H1 (cell line): ENCODE measurements around the gene STX16. TPM values are rescaled to one million over a fixed set of nuclear protein-coding genes. Genes with fewer than 3 reads are reported as not detected.

Source experiments
- CTCF ChIA-PET: fragments of 300-600 bp; sonication (Branson Sonifier 250); formaldehyde crosslinking; loops from one replicate; lab custom pipeline; 2021; ENCODE audit not compliant: partially characterized antibody; lab: Charles Lee
- POLR2A ChIA-PET: fragments of 300-600 bp; sonication (Branson Sonifier 250); formaldehyde crosslinking; loops from one replicate; lab custom pipeline; 2021; ENCODE audit warnings: inconsistent platforms; ENCODE audit not compliant: partially characterized antibody; lab: Charles Lee
- DNase-seq, 2 experiments: peaks; one replicate each; pipeline versions ENCODE4 v3.0.0 to v3.0.0-alpha.2; 2010 to 2022; ENCODE audit warnings: low spot score in 2 of 2, low read depth in 1 of 2, mixed read lengths in 1 of 2
- FAIRE-seq: peaks from 2 replicates; lab custom pipeline; 2011; peaks lifted over from hg19 to GRCh38; lab: Jason Lieb, UNC
- H2AFZ ChIP-seq: 2 replicates; pipeline ENCODE4 v1.8.1; 2012; ENCODE audit warnings: low read length, inconsistent platforms
- H2AK5ac ChIP-seq: 2 replicates; pipeline ENCODE4 v1.6.1; 2013; ENCODE audit warnings: low read depth, low read length
- H2BK120ac ChIP-seq: replicated peaks from 2 replicates; pipeline ENCODE3; 2013; ENCODE audit warnings: low read depth, low read length, inconsistent platforms
- H2BK12ac ChIP-seq: 2 replicates; pipeline ENCODE4 v1.6.1; 2013; ENCODE audit warnings: low read depth, low read length
- H2BK15ac ChIP-seq: 2 replicates; pipeline ENCODE4 v1.6.1; 2013; ENCODE audit warnings: low read length
- H2BK20ac ChIP-seq: 2 replicates; pipeline ENCODE4 v1.6.1; 2013; ENCODE audit warnings: low read length
- H2BK5ac ChIP-seq: 2 replicates; pipeline ENCODE4 v1.6.1; 2013; ENCODE audit warnings: low read depth, low read length
- H3K14ac ChIP-seq: 2 replicates; pipeline ENCODE4 v1.6.1; 2013; ENCODE audit warnings: inconsistent platforms; ENCODE audit not compliant: insufficient read length
- H3K18ac ChIP-seq: 2 replicates; pipeline ENCODE4 v1.6.1; 2013; ENCODE audit warnings: low read length; ENCODE audit errors: extremely low read depth
- H3K23ac ChIP-seq: 2 replicates; pipeline ENCODE4 v1.6.1; 2013; ENCODE audit warnings: inconsistent platforms; ENCODE audit not compliant: insufficient read length
- H3K23me2 ChIP-seq: 2 replicates; pipeline ENCODE4 v1.6.1; 2013; ENCODE audit warnings: low read depth, low read length
- H3K27ac ChIP-seq: 2 replicates; pipeline ENCODE4 v1.6.1; 2011; ENCODE audit warnings: low read depth, low read length, inconsistent platforms
- H3K27me3 ChIP-seq, 4 experiments: replicated peaks in 1 of 4; 1 replicate in 1 of 4; 2 replicates in 3 of 4; pipeline versions ENCODE4 v1.6.1 to v1.8.1; 2011 to 2013; ENCODE audit warnings: low read length in 3 of 4, mild to moderate bottlenecking in 3 of 4, inconsistent platforms in 2 of 4, mixed read lengths in 2 of 4, moderate library complexity in 1 of 4; ENCODE audit not compliant: control insufficient read depth in 3 of 4, insufficient read depth in 3 of 4; ENCODE audit errors: extremely low read depth in 1 of 4
- H3K36me3 ChIP-seq, 4 experiments: 2 replicates each; pipeline versions ENCODE4 v1.6.1 to v1.8.1; 2011 to 2013; ENCODE audit warnings: mild to moderate bottlenecking in 4 of 4, low read length in 3 of 4, moderate library complexity in 2 of 4, control low read depth in 1 of 4, inconsistent platforms in 1 of 4; ENCODE audit not compliant: insufficient read depth in 4 of 4, control insufficient read depth in 2 of 4
- H3K4ac ChIP-seq: replicated peaks from 2 replicates; pipeline ENCODE3; 2013; ENCODE audit warnings: low read length, low read depth, mixed read lengths, inconsistent platforms; ENCODE audit not compliant: insufficient read length
- H3K4me1 ChIP-seq, 4 experiments: replicated peaks in 1 of 4; 1 replicate in 1 of 4; 2 replicates in 3 of 4; pipeline versions ENCODE4 v1.6.1 to v1.8.1; 2011 to 2013; ENCODE audit warnings: low read length in 3 of 4, inconsistent platforms in 2 of 4, mixed read lengths in 1 of 4; ENCODE audit not compliant: insufficient read depth in 4 of 4, control insufficient read depth in 3 of 4
- H3K4me2 ChIP-seq, 2 experiments: 2 replicates each; pipeline versions ENCODE4 v1.6.1 to v1.8.1; 2011 to 2013; ENCODE audit warnings: low read depth in 2 of 2, low read length in 2 of 2, control low read depth in 1 of 2, inconsistent platforms in 1 of 2, mild to moderate bottlenecking in 1 of 2; ENCODE audit not compliant: insufficient read depth in 1 of 2
- H3K4me3 ChIP-seq, 4 experiments: fragments of 200-600, 300-600 bp in 1 of 4; sonication (generic), shearing (Covaris generic), sonication (Bioruptor Twin) in 1 of 4; 2 replicates each; pipeline versions ENCODE4 v1.5.1 to v1.8.1; 2011 to 2016; ENCODE audit warnings: low read length in 4 of 4, low read depth in 3 of 4, control low read depth in 2 of 4, inconsistent platforms in 2 of 4, mild to moderate bottlenecking in 2 of 4, mixed read lengths in 1 of 4, moderate library complexity in 1 of 4; ENCODE audit not compliant: insufficient read depth in 2 of 4; ENCODE audit errors: extremely low read depth in 1 of 4
- H3K56ac ChIP-seq: replicated peaks from 2 replicates; pipeline ENCODE3; 2013; ENCODE audit warnings: low read depth, mild to moderate bottlenecking, mixed read lengths, low read length, inconsistent platforms; ENCODE audit not compliant: insufficient read length
- H3K79me1 ChIP-seq: 2 replicates; pipeline ENCODE4 v1.6.1; 2013; ENCODE audit warnings: low read depth, low read length, control low read depth
- H3K79me2 ChIP-seq, 2 experiments: 2 replicates each; pipeline versions ENCODE4 v1.6.1 to v1.8.1; 2012 to 2013; ENCODE audit warnings: low read length in 2 of 2, mild to moderate bottlenecking in 2 of 2, inconsistent platforms in 1 of 2; ENCODE audit not compliant: insufficient read depth in 2 of 2, control insufficient read depth in 1 of 2
- H3K9ac ChIP-seq, 4 experiments: replicated peaks in 1 of 4; 1 replicate in 1 of 4; 2 replicates in 3 of 4; pipeline versions ENCODE4 v1.6.1 to v1.8.1; 2011 to 2013; ENCODE audit warnings: low read depth in 3 of 4, low read length in 3 of 4, control low read depth in 2 of 4, mild to moderate bottlenecking in 2 of 4, moderate library complexity in 2 of 4, inconsistent platforms in 1 of 4; ENCODE audit errors: extremely low read depth in 1 of 4
- H3K9me3 ChIP-seq, 2 experiments: 2 replicates each; pipeline versions ENCODE4 v1.6.1 to v1.8.1; 2012 to 2013; ENCODE audit warnings: mild to moderate bottlenecking in 2 of 2, moderate library complexity in 2 of 2, control low read depth in 1 of 2, inconsistent platforms in 1 of 2, low read depth in 1 of 2, low read length in 1 of 2, mixed read lengths in 1 of 2; ENCODE audit not compliant: insufficient read depth in 2 of 2
- H4K20me1 ChIP-seq, 2 experiments: replicated peaks in 1 of 2; 2 replicates each; pipeline versions ENCODE3 to v1.8.1; 2011 to 2013; ENCODE audit warnings: inconsistent platforms in 2 of 2, low read length in 2 of 2, mild to moderate bottlenecking in 1 of 2; ENCODE audit not compliant: insufficient read depth in 2 of 2, control insufficient read depth in 1 of 2
- H4K5ac ChIP-seq: 2 replicates; pipeline ENCODE4 v1.6.1; 2013; ENCODE audit warnings: low read length, low read depth, mixed read lengths, inconsistent platforms; ENCODE audit not compliant: insufficient read length
- H4K8ac ChIP-seq: 2 replicates; pipeline ENCODE4 v1.8.0; 2013; ENCODE audit warnings: mild to moderate bottlenecking, moderate library complexity, low read length, inconsistent platforms; ENCODE audit not compliant: insufficient read depth; ENCODE audit errors: extremely low read depth
- H4K91ac ChIP-seq: replicated peaks from 2 replicates; pipeline ENCODE3; 2013; ENCODE audit warnings: low read length, mixed read lengths, inconsistent platforms; ENCODE audit not compliant: insufficient read length
- ATF3 ChIP-seq: IDR thresholded peaks from 2 replicates; pipeline ENCODE4 v1.6.1; 2011; ENCODE audit warnings: low read depth, mild to moderate bottlenecking, low read length; ENCODE audit not compliant: insufficient read depth
- CBX8 ChIP-seq: fragments of 300-800, 300-1000 bp; sonication (generic); IDR thresholded peaks from 2 replicates; pipeline ENCODE4 v1.7.1; 2016; ENCODE audit warnings: low read depth, low read length, borderline replicate concordance
- EGR1 ChIP-seq: IDR thresholded peaks from 2 replicates; pipeline ENCODE4 v1.6.1; 2011; ENCODE audit warnings: low read depth, low read length, borderline replicate concordance
- GABPA ChIP-seq: IDR thresholded peaks from 2 replicates; pipeline ENCODE4 v1.6.1; 2011; ENCODE audit warnings: mild to moderate bottlenecking, low read length, moderate library complexity, borderline replicate concordance; ENCODE audit not compliant: insufficient read depth
- KDM4A ChIP-seq: IDR thresholded peaks from one replicate; pipeline ENCODE4 v1.7.1; 2012; ENCODE audit warnings: low read depth, mild to moderate bottlenecking, moderate library complexity, low read length, inconsistent platforms; ENCODE audit not compliant: severe bottlenecking
- POLR2A ChIP-seq, 2 experiments: IDR thresholded peaks; 1 replicate in 1 of 2; 2 replicates in 1 of 2; pipeline ENCODE4 v1.6.1; 2011; ENCODE audit warnings: low read depth in 2 of 2, low read length in 2 of 2, mild to moderate bottlenecking in 2 of 2; ENCODE audit errors: control extremely low read depth in 1 of 2
- SP4 ChIP-seq: IDR thresholded peaks from 2 replicates; pipeline ENCODE4 v1.6.1; 2012; ENCODE audit warnings: low read length, inconsistent platforms
- TCF12 ChIP-seq: IDR thresholded peaks from 2 replicates; pipeline ENCODE4 v1.6.1; 2011; ENCODE audit warnings: low read depth, mild to moderate bottlenecking, low read length
- USF2 ChIP-seq: IDR thresholded peaks from 2 replicates; pipeline ENCODE4 v1.6.1; 2011; ENCODE audit warnings: low read length, improper control_type of control experiment
- WGBS, 2 experiments: shearing (Covaris generic) in 1 of 2; methylation state at CpG; one replicate each; pipeline versions ENCODE4 v1.1.6 to v1.1.7; 2013 to 2015; ENCODE audit warnings: low lambda C conversion rate in 2 of 2, mixed read lengths in 2 of 2, inconsistent platforms in 1 of 2, low coverage in 1 of 2, missing lambda C conversion rate in 1 of 2; ENCODE audit not compliant: insufficient replicate concordance in 2 of 2, insufficient coverage in 1 of 2, insufficient read length in 1 of 2; ENCODE audit errors: extremely low coverage in 1 of 2, missing lambda C conversion rate in 1 of 2; 5-methylcytosine and 5-hydroxymethylcytosine counted together
- polyA plus RNA-seq, 7 experiments: library from polyadenylated mRNA; depleted of rRNA in 3 of 7; stranded (reverse) in 5 of 7; unstranded in 2 of 7; fragments of >200 nt in 5 of 7; fragments of 200-250 nt in 2 of 7; gene quantifications; 1 replicate in 5 of 7; 2 replicates in 1 of 7; 4 replicates in 1 of 7; pipeline versions ENCODE4 v1.2.1 to v1.2.3, GENCODE V29; 2011 to 2013; ENCODE audit warnings: missing spikeins in 2 of 7, mixed read lengths in 2 of 7
- total RNA-seq: library from RNA; stranded (reverse); fragmentation: NEBNext Ultra II Directional; extraction: Animal tissue kit (Norgen Biotek cat#: 25700); gene quantifications from 2 replicates; pipeline ENCODE4 v1.2.1, GENCODE V29; 2021

Gene STX16
- total and polyA plus RNA-seq, 2 of the 8 experiments (the other 6 are each of a cell fraction or from before 2014, with no cell fraction given): 45.2 to 61.6 TPM

- Histone ChIP-seq H4K20me1 (no peaks in the 10 kb centered on the region), H3K27ac (no peak overlapping the region), H4K5ac (no peak overlapping the region), H3K9ac (no peak overlapping the region), H2AK5ac (no peak overlapping the region), H3K4me2 (no peak overlapping the region), H3K27me3 (no peaks in the 10 kb centered on the region; a peak in 1 of 7 replicates), H3K23me2 (no peaks in the 10 kb centered on the region), H3K36me3 (no peaks in the 10 kb centered on the region), H3K4me1 (peaks cover 0 to 2% (median 0%) of the 10 kb centered on the region in 4 experiments; a peak in 1 of 7 replicates), H2BK5ac (no peak overlapping the region), H2BK120ac (no peak overlapping the region), H3K4ac (peak overlapping the region; percentile 6)
- DNase-seq (no peak), FAIRE-seq (no peak)
- POLR2A ChIA-PET: interaction anchor here (1.0 to 2.4 kb wide), 5 partner anchors 8 to 209 kb away, joined by 3 to 11 read pairs (median 4); no protein-coding TSS in a partner anchor
- TF ChIP-seq EGR1 (no peak), GABPA (no peak), KDM4A (no peak), USF2 (no peak), ATF3 (no peak), CBX8 (no peak), TCF12 (no peak), SP4 (no peak), POLR2A (IDR thresholded peaks at IDR 0.05; ENCODE audit: control extremely low read depth in 1 of 2, low read depth in 2 of 2, low read length in 2 of 2) (no peak)
- TF ChIP-seq, all 59 proteins: peak for 0
- Histone ChIP-seq H3K79me1 (no peaks in the 10 kb centered on the region), H4K8ac (no peak overlapping the region), H3K4me3 (no peak overlapping the region), H3K9me3 (no peaks in the 10 kb centered on the region), H3K79me2 (no peaks in the 10 kb centered on the region), H3K23ac (no peak overlapping the region), H3K18ac (no peak overlapping the region), H2AFZ (no peak overlapping the region), H2BK12ac (no peak overlapping the region), H4K91ac (no peak overlapping the region), H3K14ac (no peak overlapping the region), H2BK20ac (no peak overlapping the region), H3K56ac (no peak overlapping the region), H2BK15ac (no peak overlapping the region)
- WGBS, 2 experiments: 93% methylated on average over 7 of the region's 7 CpGs; no CpG with 5 or more reads in 1 of the 2 experiments
- CTCF ChIA-PET: interaction anchor here (0.6 to 2.3 kb wide), 10 partner anchors 9 to 196 kb away, joined by 3 to 11 read pairs (median 3); partner anchors contain the start of gene STX16
Measured at GRCh38 chr20:58638467-58639181, 12.5 kb upstream of the STX16 start.
